ENCODE data around the gene CARD11.

GRCh38 chr7:2883101-2883500 is 160.6 kb downstream of the CARD11 start:
- TF ChIP-seq CTCF (IDR thresholded peaks at IDR 0.05) (no peak), POLR2A (IDR thresholded peaks at IDR 0.05) (no peak)

Measured in testis (tissue), 2 donors.